HEK293 (cell line): Measurements from ENCODE around the gene COX20.

Experiments
- CTCF ChIA-PET: fragments of 350-600 bp; formaldehyde crosslinking; extraction: SDS; loops from one replicate; lab custom pipeline; 2021; ENCODE audit warnings: antibody characterized with exemption; lab: Yijun Ruan, JAX
- POLR2A ChIA-PET: fragments of 300-600 bp; formaldehyde crosslinking; extraction: SDS; loops from one replicate; lab custom pipeline; 2020; ENCODE audit warnings: antibody characterized with exemption, inconsistent platforms; lab: Yijun Ruan, JAX
- H3K27ac ChIP-seq: fragments of 200-500 bp; sonication (Bioruptor generic); 2 replicates; pipeline ENCODE4 v1.5.1; 2014; ENCODE audit warnings: low read depth, low read length, control low read depth, inconsistent platforms; ENCODE audit errors: extremely low read depth
- H3K36me3 ChIP-seq, 2 experiments: fragments of 200-500 bp in 1 of 2; sonication (Bioruptor generic) in 1 of 2; 1 replicate in 1 of 2; 2 replicates in 1 of 2; pipeline ENCODE4 v1.5.1; 2014 to 2017; ENCODE audit warnings: inconsistent platforms in 2 of 2, low read length in 2 of 2; ENCODE audit not compliant: control insufficient read depth in 2 of 2, insufficient read depth in 1 of 2
- H3K4me1 ChIP-seq: fragments of 200-500 bp; sonication (Bioruptor generic); 2 replicates; pipeline ENCODE4 v1.5.1; 2014; ENCODE audit warnings: mild to moderate bottlenecking, low read length, inconsistent platforms; ENCODE audit not compliant: control insufficient read depth, insufficient read depth
- H3K4me3 ChIP-seq: 2 replicates; pipeline ENCODE4 v1.5.1; 2011; ENCODE audit warnings: low read depth, mild to moderate bottlenecking, control low read depth, low read length, moderate library complexity
- H3K9me3 ChIP-seq: fragments of 200-500 bp; sonication (Bioruptor generic); 2 replicates; pipeline ENCODE4 v1.5.1; 2014; ENCODE audit warnings: low read depth, low read length, inconsistent platforms; ENCODE audit not compliant: control insufficient read depth, insufficient read depth
- IKZF3 ChIP-seq: fragments of 450-650 bp; IDR thresholded peaks from 2 replicates; pipeline ENCODE4 v1.5.0; 2018; ENCODE audit warnings: missing biosample characterization, mild to moderate bottlenecking, missing genetic modification characterization, moderate library complexity
- KLF16 ChIP-seq: fragments of 450-650 bp; formaldehyde crosslinking; IDR thresholded peaks from 2 replicates; pipeline ENCODE4 v1.5.1; 2017; ENCODE audit warnings: missing biosample characterization, missing genetic modification characterization
- RBAK ChIP-seq: fragments of 450-650 bp; formaldehyde crosslinking; IDR thresholded peaks from 2 replicates; pipeline ENCODE4 v1.5.1; 2016; ENCODE audit warnings: missing biosample characterization, missing genetic modification characterization
- SALL2 ChIP-seq: fragments of 450-650 bp; formaldehyde crosslinking; IDR thresholded peaks from 2 replicates; pipeline ENCODE4 v1.5.0; 2017; ENCODE audit warnings: missing biosample characterization, mild to moderate bottlenecking, missing genetic modification characterization, borderline replicate concordance
- SCRT1 ChIP-seq: fragments of 450-650 bp; formaldehyde crosslinking; IDR thresholded peaks from 2 replicates; pipeline ENCODE4 v1.5.1; 2016; ENCODE audit warnings: missing biosample characterization, missing genetic modification characterization, borderline replicate concordance
- SP3 ChIP-seq: fragments of 450-650 bp; formaldehyde crosslinking; IDR thresholded peaks from 2 replicates; pipeline ENCODE4 v1.5.1; 2016; ENCODE audit warnings: missing biosample characterization, missing genetic modification characterization
- WT1 ChIP-seq: fragments of 450-650 bp; formaldehyde crosslinking; IDR thresholded peaks from 2 replicates; pipeline ENCODE4 v1.5.1; 2016; ENCODE audit warnings: missing biosample characterization, missing genetic modification characterization
- ZEB2 ChIP-seq: fragments of 450-650 bp; formaldehyde crosslinking; IDR thresholded peaks from 2 replicates; pipeline ENCODE4 v1.5.1; 2016; ENCODE audit warnings: missing biosample characterization, missing genetic modification characterization
- ZFHX2 ChIP-seq: fragments of 450-650 bp; formaldehyde crosslinking; conservative IDR thresholded peaks from 2 replicates; pipeline ENCODE4 v1.5.1; 2016; ENCODE audit warnings: missing biosample characterization, missing genetic modification characterization
- ZNF138 ChIP-seq: fragments of 450-650 bp; formaldehyde crosslinking; IDR thresholded peaks from 2 replicates; pipeline ENCODE4 v1.5.1; 2016; ENCODE audit warnings: missing biosample characterization, missing genetic modification characterization, borderline replicate concordance
- ZNF341 ChIP-seq: fragments of 450-650 bp; formaldehyde crosslinking; IDR thresholded peaks from 2 replicates; pipeline ENCODE4; 2016; ENCODE audit warnings: low read depth, missing biosample characterization, missing genetic modification characterization
- ZNF354C ChIP-seq: fragments of 450-650 bp; formaldehyde crosslinking; IDR thresholded peaks from 2 replicates; pipeline ENCODE4 v1.5.1; 2016; ENCODE audit warnings: missing biosample characterization, missing genetic modification characterization, low read depth, borderline replicate concordance
- ZNF37A ChIP-seq: fragments of 450-650 bp; IDR thresholded peaks from 2 replicates; pipeline ENCODE4 v1.5.1; 2018; ENCODE audit warnings: missing biosample characterization, missing genetic modification characterization
- ZNF426 ChIP-seq: fragments of 450-650 bp; formaldehyde crosslinking; IDR thresholded peaks from 2 replicates; pipeline ENCODE4 v1.5.1; 2017; ENCODE audit warnings: missing biosample characterization, missing genetic modification characterization, mild to moderate bottlenecking, inconsistent platforms, moderate library complexity
- ZNF660 ChIP-seq: fragments of 450-650 bp; IDR thresholded peaks from 2 replicates; pipeline ENCODE4 v1.5.1; 2018; ENCODE audit warnings: missing biosample characterization, mild to moderate bottlenecking, missing genetic modification characterization
- ZNF707 ChIP-seq: fragments of 450-650 bp; formaldehyde crosslinking; IDR thresholded peaks from 2 replicates; pipeline ENCODE4 v1.5.1; 2016; ENCODE audit warnings: missing biosample characterization, missing genetic modification characterization
- TF ChIP-seq, protein P1 (sequence below): fragments of 450-650 bp; formaldehyde crosslinking; IDR thresholded peaks from 2 replicates; pipeline ENCODE4 v1.5.1; 2016; ENCODE audit warnings: missing biosample characterization, missing genetic modification characterization
- TF ChIP-seq, protein P2 (sequence below): fragments of 450-650 bp; formaldehyde crosslinking; IDR thresholded peaks from 2 replicates; pipeline ENCODE4 v1.5.1; 2016; ENCODE audit warnings: missing biosample characterization, missing genetic modification characterization
- TF ChIP-seq, protein P3 (sequence below): fragments of 450-650 bp; formaldehyde crosslinking; IDR thresholded peaks from 2 replicates; pipeline ENCODE4 v1.5.1; 2016; ENCODE audit warnings: missing biosample characterization, missing genetic modification characterization
- TF ChIP-seq, protein P4 (sequence below): fragments of 450-650 bp; formaldehyde crosslinking; IDR thresholded peaks from 2 replicates; pipeline ENCODE4 v1.5.1; 2016; ENCODE audit warnings: missing biosample characterization, missing genetic modification characterization

The COX20 gene

DNA sequence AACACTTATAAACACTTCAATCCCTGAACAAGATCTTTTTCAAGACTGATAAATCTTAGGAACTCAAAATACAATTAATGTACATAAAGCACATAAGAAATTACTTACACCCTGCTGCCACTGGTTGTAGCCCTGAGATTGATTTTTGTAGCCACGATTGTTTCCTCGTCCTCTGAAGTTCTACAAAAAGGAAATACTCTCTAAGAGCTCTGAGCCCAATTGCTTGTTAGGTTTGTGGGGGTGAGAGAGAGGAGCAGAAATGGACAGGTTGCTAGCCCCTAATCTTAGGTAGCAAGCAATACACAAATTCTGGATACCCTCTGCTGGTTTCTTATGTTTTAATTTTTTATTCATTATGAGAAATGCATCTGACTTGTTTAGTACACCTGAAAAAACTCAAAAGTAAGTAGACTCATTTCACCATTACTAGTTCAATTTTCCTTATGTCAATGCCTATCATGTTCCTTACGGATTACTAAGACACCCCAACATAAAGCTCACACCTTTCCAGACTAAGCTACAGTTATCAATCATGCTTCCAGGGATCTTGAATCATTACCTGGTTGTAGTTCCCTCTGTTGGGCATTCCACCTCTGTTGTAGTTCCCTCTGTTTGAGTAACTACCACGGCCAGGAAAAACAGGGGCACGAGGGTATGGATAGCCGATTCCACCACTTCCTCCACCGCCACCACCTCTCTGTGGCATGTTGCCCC, 19.6 kb downstream of the COX20 start:
- H3K27ac ChIP-seq = no peak overlapping the region
- CTCF ChIA-PET = interaction anchor here (0.6 to 1.4 kb wide), 4 partner anchors 8 to 188 kb away, joined by 3 to 7 read pairs (median 4); no protein-coding TSS in a partner anchor
- H3K4me3 ChIP-seq = no peak overlapping the region
- POLR2A ChIA-PET = interaction anchor here (1.1 to 1.7 kb wide), 5 partner anchors 8 to 188 kb away, joined by 3 to 10 read pairs (median 5); partner anchors contain the start of gene COX20
- no peaks in the 10 kb centered on the region for H3K9me3 ChIP-seq
- H3K36me3 ChIP-seq = peaks cover 99 to 100% of the 10 kb centered on the region in 2 experiments
- no peak for TF ChIP-seq ZFHX2 (tag by site-specific recombination)
- no peak for TF ChIP-seq ZNF707 (tag by site-specific recombination)
- TF ChIP-seq SP3 = no peak
- TF ChIP-seq ZNF354C (tag by site-specific recombination) = no peak
- no peak for TF ChIP-seq SALL2 (tag by site-specific recombination)
- peaks cover 4% of the 10 kb centered on the region; the same call in 1 of the 2 replicates for H3K4me1 ChIP-seq

DNA sequence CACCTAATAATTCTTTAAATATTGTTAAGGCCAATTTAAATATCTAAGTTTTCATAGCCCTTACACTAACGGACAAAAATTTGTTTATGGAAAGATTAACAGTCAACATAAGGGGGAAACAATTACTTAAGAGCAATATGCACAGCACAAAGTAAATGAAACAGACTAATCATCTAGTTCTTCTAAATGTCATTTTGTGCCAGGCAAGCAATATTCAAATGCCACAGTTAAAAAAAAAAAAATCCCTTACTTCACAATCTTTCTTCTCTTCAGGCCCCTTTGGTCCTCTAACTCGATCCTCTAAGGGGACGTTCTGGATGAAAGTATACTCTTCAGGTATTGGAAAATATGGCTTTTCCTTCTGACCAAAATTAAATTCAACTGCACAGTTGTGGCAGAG, 22.3 kb downstream of the COX20 start:
- Histone ChIP-seq H3K9me3 (no peaks in the 10 kb centered on the region), H3K36me3 (peaks cover 89 to 100% of the 10 kb centered on the region in 2 experiments), H3K27ac (no peak overlapping the region), H3K4me1 (peaks cover 11% of the 10 kb centered on the region), H3K4me3 (no peak overlapping the region)
- ChIA-PET POLR2A (interaction anchor here (0.6 kb wide), 1 partner anchor 121 kb away, joined by 4 read pairs; no protein-coding TSS in a partner anchor), CTCF (interaction anchor here (0.8 to 2.7 kb wide), 2 partner anchors 22 to 185 kb away, joined by 4 to 10 read pairs; no protein-coding TSS in a partner anchor)
- TF ChIP-seq IKZF3 (tag by site-specific recombination) (no peak), ZEB2 (tag by site-specific recombination) (no peak), ZNF426 (no peak), ZNF37A (tag by site-specific recombination) (no peak), ZNF341 (tag by site-specific recombination) (no peak), RBAK (tag by site-specific recombination) (no peak), SCRT1 (tag by site-specific recombination) (no peak), KLF16 (tag by site-specific recombination) (no peak), ZNF660 (tag by site-specific recombination) (no peak), WT1 (tag by site-specific recombination) (no peak), ZNF138 (tag by site-specific recombination) (no peak)
- TF ChIP-seq, protein P1, sequence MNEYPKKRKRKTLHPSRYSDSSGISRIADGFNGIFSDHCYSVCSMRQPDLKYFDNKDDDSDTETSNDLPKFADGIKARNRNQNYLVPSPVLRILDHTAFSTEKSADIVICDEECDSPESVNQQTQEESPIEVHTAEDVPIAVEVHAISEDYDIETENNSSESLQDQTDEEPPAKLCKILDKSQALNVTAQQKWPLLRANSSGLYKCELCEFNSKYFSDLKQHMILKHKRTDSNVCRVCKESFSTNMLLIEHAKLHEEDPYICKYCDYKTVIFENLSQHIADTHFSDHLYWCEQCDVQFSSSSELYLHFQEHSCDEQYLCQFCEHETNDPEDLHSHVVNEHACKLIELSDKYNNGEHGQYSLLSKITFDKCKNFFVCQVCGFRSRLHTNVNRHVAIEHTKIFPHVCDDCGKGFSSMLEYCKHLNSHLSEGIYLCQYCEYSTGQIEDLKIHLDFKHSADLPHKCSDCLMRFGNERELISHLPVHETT (tag by site-specific recombination) = no peak
- TF ChIP-seq, protein P2, sequence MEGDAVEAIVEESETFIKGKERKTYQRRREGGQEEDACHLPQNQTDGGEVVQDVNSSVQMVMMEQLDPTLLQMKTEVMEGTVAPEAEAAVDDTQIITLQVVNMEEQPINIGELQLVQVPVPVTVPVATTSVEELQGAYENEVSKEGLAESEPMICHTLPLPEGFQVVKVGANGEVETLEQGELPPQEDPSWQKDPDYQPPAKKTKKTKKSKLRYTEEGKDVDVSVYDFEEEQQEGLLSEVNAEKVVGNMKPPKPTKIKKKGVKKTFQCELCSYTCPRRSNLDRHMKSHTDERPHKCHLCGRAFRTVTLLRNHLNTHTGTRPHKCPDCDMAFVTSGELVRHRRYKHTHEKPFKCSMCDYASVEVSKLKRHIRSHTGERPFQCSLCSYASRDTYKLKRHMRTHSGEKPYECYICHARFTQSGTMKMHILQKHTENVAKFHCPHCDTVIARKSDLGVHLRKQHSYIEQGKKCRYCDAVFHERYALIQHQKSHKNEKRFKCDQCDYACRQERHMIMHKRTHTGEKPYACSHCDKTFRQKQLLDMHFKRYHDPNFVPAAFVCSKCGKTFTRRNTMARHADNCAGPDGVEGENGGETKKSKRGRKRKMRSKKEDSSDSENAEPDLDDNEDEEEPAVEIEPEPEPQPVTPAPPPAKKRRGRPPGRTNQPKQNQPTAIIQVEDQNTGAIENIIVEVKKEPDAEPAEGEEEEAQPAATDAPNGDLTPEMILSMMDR (tag by site-specific recombination) = no peak
- TF ChIP-seq, protein P3, sequence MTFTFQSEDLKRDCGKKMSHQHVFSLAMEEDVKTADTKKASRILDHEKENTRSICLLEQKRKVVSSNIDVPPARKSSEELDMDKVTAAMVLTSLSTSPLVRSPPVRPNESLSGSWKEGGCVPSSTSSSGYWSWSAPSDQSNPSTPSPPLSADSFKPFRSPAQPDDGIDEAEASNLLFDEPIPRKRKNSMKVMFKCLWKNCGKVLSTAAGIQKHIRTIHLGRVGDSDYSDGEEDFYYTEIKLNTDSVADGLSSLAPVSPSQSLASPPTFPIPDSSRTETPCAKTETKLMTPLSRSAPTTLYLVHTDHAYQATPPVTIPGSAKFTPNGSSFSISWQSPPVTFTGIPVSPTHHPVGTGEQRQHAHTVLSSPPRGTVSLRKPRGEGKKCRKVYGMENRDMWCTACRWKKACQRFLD (tag by site-specific recombination) = no peak
- TF ChIP-seq, protein P4, sequence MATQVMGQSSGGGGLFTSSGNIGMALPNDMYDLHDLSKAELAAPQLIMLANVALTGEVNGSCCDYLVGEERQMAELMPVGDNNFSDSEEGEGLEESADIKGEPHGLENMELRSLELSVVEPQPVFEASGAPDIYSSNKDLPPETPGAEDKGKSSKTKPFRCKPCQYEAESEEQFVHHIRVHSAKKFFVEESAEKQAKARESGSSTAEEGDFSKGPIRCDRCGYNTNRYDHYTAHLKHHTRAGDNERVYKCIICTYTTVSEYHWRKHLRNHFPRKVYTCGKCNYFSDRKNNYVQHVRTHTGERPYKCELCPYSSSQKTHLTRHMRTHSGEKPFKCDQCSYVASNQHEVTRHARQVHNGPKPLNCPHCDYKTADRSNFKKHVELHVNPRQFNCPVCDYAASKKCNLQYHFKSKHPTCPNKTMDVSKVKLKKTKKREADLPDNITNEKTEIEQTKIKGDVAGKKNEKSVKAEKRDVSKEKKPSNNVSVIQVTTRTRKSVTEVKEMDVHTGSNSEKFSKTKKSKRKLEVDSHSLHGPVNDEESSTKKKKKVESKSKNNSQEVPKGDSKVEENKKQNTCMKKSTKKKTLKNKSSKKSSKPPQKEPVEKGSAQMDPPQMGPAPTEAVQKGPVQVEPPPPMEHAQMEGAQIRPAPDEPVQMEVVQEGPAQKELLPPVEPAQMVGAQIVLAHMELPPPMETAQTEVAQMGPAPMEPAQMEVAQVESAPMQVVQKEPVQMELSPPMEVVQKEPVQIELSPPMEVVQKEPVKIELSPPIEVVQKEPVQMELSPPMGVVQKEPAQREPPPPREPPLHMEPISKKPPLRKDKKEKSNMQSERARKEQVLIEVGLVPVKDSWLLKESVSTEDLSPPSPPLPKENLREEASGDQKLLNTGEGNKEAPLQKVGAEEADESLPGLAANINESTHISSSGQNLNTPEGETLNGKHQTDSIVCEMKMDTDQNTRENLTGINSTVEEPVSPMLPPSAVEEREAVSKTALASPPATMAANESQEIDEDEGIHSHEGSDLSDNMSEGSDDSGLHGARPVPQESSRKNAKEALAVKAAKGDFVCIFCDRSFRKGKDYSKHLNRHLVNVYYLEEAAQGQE (tag by site-specific recombination) = no peak
